ENCODE results near the gene ASAP2. TPM values are rescaled to one million over a fixed set of nuclear protein-coding genes. Genes with fewer than 3 reads are reported as not detected.

The ASAP2 gene
- total and polyA plus RNA-seq, 2 donors (not counting 1 experiment from before 2014, with no cell fraction given), result 0.04 TPM; not detected in 1

DNA sequence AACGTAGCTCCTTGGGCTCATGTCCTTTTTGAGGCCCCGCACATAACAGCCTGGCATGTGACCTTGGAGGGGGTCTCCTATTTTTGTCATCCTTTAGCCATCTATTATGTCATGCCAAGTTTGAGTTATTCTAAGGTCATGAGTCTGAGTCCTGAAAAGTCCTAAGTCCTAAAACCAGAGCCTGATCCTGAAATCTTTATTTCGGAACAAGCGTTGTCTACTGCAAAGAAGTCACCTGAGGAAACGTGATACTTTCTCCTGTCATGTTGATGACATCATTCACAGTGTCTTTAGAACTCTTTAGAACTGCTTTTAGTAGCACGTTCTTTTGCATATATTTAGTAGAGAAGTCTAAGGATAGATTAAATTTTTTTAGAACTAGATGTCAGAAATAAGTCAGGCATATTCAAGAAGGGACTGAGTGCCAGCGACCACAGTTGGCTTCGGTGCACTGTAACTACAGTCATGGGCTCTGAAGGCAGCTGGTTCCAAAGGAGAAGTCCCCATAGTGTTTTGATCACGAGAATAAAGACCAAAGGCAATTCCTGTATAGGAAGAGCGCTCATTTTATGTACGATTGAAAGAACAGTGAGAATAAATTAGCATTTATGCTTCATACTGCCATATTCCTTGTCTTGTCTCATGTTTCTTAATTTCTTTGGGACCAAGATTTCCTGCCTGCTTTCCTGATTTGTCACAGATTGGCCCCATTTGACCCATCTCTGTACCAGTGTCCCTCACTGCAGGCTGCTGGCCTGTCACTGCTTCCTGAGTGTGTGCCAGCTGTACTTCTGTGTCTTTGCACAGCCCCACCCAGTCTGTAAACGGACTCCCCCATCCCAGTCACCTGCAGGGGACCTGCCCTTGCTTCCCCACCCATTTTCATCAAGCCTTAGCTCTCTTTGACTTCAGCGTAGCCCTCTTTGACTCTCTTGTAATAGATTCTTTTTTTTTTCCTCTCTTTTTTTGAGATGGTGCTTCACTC, 75.8 kb downstream of the ASAP2 start:
- Histone ChIP-seq H2AFZ (ENCODE audit: insufficient read depth, low read depth, low read length, poor library complexity, severe bottlenecking) (no peak overlapping the region), H3K36me3 (replicated peaks in 1 of 2; ENCODE audit: control extremely low read depth in 1 of 2, control insufficient read depth in 1 of 2, extremely low read depth in 1 of 2, insufficient read depth in 2 of 2, low read length in 1 of 2) (no peaks in the 10 kb centered on the region), H3K4me1 (ENCODE audit: control insufficient read depth in 2 of 2, insufficient read depth in 2 of 2, low read length in 2 of 2) (no peaks in the 10 kb centered on the region), H4K20me1 (ENCODE audit: control insufficient read depth, insufficient read depth, low read length, poor library complexity, severe bottlenecking) (no peaks in the 10 kb centered on the region), H3K79me2 (ENCODE audit: control insufficient read depth, insufficient read depth, low read length) (no peaks in the 10 kb centered on the region), H3K4me2 (replicated peaks; ENCODE audit: low read depth, low read length, poor library complexity, severe bottlenecking) (no peak overlapping the region), H3K4me3 (ENCODE audit: control extremely low read depth in 1 of 5, extremely low read depth in 1 of 5, insufficient read depth in 1 of 5, low read depth in 2 of 5, low read length in 4 of 5) (no peak overlapping the region), H3K9me3 (ENCODE audit: control extremely low read depth in 1 of 3, control insufficient read depth in 2 of 3, insufficient read depth in 1 of 3, low read length in 2 of 3) (no peaks in the 10 kb centered on the region), H3K27me3 (replicated peaks in 1 of 4; ENCODE audit: control extremely low read depth in 1 of 4, control insufficient read depth in 3 of 4, insufficient read depth in 4 of 4, low read length in 3 of 4) (no peaks in the 10 kb centered on the region), H3K27ac (ENCODE audit: low read length in 2 of 2) (no peak overlapping the region), H3K9ac (ENCODE audit: low read length) (no peak overlapping the region)
- DNase-seq (no peak), ATAC-seq (ENCODE audit: low read depth) (no peak)
- no peaks in the 10 kb centered on the region for H3K9me3 Mint-ChIP-seq (ENCODE audit: insufficient read depth)
- H3K27ac Mint-ChIP-seq, result no peak overlapping the region
- TF ChIP-seq, protein P1, sequence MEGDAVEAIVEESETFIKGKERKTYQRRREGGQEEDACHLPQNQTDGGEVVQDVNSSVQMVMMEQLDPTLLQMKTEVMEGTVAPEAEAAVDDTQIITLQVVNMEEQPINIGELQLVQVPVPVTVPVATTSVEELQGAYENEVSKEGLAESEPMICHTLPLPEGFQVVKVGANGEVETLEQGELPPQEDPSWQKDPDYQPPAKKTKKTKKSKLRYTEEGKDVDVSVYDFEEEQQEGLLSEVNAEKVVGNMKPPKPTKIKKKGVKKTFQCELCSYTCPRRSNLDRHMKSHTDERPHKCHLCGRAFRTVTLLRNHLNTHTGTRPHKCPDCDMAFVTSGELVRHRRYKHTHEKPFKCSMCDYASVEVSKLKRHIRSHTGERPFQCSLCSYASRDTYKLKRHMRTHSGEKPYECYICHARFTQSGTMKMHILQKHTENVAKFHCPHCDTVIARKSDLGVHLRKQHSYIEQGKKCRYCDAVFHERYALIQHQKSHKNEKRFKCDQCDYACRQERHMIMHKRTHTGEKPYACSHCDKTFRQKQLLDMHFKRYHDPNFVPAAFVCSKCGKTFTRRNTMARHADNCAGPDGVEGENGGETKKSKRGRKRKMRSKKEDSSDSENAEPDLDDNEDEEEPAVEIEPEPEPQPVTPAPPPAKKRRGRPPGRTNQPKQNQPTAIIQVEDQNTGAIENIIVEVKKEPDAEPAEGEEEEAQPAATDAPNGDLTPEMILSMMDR (IDR thresholded peaks at IDR 0.05), result no peak
- TF ChIP-seq EZH2 (IDR thresholded peaks at IDR 0.05; ENCODE audit: borderline replicate concordance, insufficient read depth, low read depth, low read length, poor library complexity, severe bottlenecking), result no peak
- H3K27me3 Mint-ChIP-seq, result no peaks in the 10 kb centered on the region
- CTCF ChIA-PET, result no interaction called here
- POLR2A ChIA-PET, result interaction anchor here (0.5 kb wide), 1 partner anchor 156 kb away, joined by 5 read pairs; no protein-coding TSS in a partner anchor
- H3K4me3 Mint-ChIP-seq, result no peak overlapping the region
- 89% methylated on average over 6 of the region's 13 CpGs for WGBS (ENCODE audit: insufficient coverage)
- H3K4me1 Mint-ChIP-seq, result no peaks in the 10 kb centered on the region
- intact Hi-C loops (cut with micrococcal nuclease), result no loop called here
